GM19238 (cell line): ENCODE data around the gene PP2D1.
"Not testable (repeated sequence)": the region's sequence is repeated elsewhere in the genome, so short reads cannot be mapped to it uniquely, and the experiment has no call there.

Experiments used
- DNase-seq: peaks from one replicate; pipeline ENCODE4 v3.0.0; 2011; ENCODE audit warnings: low spot score; ENCODE audit not compliant: insufficient read length

PP2D1 gene, protein sequence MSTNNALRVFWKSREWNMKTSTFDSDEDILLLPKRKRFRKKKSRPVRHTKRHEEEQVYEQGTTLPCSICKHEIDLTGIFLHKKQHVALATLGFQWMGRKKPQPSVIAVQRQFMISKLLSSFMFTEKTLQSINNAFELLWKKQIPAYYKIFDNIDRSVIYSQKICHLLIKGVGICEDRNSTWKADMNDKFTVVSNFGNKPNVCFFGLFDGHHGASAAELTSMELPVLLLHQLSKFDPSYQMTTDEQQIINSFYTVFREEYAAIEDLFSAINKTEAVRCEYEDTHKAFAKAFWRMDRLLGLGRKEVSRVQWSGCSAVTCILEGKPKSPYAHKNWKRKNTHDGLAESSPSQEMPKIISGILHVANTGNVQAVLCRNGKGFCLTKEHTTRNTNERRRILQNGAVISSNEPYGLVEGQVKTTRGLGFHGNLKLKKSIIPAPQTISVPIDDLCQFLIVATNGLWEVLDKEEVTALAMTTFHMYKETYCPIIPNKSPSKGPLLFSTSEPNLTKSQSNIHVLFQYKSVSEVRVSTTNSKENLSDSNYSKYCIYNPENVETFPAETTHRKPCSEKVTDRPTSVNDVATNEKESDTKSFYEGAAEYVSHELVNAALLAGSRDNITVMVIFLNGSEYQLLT

DNA sequence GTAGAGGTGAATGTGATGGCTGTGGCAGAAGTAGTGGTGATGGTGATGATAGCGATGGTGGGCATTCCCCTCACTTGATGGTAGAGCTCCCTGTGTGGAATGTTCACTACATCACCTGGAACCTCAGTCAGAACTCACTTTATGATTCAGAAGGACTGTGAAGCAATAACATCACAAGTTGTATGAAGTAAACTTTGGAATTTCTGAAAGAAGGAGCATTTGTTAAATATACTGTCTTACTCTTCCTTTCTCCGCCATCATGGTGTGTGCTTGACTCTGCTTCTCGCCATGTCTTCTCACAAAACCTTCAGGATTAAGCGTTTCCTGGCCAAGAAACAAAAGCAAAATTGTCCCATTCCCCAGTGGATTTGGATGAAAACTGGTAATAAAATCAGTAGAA, at the start of gene PP2D1:
PP2D1 (minus strand) TSS at position 101 of the 400 bp plus-strand sequence. CDS start 192 bp downstream, outside the sequence.
- no peak for DNase-seq

DNA sequence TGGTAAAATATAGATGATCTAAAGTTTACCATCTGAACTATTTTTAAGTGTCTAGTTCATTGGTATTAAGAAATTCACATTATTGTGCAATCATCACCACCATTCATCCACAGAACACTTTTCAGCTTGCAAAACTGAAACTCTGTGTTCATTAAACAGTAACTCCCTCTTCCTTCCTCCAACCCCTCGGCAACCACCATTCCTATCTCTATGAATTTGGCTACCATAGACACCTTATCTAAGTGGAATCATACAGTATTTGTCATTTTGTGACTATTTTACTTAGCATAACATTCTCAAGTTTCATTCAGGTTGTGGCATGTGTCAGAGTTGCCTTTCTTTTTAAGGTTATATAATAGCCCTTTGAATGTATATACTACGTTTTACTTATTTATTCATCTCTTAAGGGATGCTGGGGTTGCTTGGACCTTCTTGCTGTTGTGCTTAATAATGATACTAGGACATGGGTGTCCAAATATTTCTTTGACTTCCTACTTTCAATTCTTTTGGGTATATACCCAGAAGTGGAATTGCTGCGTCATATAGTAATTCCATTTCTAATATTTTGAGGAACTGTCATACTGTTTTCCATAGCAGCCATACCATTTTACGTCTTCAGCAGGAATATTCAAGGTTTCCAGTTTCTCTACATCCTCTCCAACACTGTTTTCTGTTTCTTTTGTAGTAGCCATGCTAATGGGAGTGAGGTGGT, 49.1 kb upstream of the PP2D1 start:
- DNase-seq = no peak

DNA sequence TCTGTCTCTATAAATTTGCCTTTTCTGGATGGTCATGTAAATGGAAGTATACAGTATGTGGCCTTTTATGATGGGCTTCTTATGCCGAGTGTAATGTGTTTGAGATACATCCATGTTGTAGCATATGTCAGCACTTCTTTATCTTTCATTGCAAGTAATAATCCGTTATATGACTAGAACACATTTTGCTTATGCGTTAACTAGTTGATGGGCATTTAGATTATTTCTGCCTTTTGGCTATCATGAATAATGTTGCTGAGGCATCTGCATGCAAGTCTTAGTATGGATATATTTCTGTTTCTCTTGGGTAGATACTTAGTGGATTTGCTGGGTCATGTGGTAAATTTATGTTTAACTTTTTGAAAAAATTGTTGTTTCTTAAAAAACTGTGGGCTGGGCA, 47.9 kb upstream of the PP2D1 start:
- no peak for DNase-seq

DNA sequence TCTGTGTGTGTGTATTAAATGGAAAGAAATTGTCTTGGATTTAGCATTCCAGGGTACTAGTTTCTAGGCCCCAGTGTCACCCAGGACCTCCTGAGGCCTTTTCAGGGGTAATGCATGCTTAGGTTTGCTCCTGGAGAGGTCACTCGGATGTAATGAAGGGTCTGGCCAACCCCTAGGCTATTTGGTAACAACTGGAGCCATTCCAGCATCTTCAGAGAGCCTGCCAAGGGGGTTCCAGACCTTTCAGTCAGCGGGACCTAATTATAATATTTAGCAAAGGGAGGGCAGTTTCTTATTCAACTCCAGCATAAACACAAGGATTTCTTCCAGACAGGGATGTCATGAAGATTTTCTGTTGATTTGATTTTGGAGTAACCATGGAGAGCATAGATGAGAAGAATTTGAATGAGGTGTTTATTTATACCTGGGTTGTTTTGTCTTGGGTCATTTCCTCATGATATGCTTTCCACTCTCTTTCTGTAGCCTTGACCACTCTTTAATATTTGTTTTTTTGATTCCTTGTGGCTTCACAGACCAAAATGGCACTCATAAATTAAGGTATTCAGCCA, 45.6 kb upstream of the PP2D1 start:
- no peak for DNase-seq

DNA sequence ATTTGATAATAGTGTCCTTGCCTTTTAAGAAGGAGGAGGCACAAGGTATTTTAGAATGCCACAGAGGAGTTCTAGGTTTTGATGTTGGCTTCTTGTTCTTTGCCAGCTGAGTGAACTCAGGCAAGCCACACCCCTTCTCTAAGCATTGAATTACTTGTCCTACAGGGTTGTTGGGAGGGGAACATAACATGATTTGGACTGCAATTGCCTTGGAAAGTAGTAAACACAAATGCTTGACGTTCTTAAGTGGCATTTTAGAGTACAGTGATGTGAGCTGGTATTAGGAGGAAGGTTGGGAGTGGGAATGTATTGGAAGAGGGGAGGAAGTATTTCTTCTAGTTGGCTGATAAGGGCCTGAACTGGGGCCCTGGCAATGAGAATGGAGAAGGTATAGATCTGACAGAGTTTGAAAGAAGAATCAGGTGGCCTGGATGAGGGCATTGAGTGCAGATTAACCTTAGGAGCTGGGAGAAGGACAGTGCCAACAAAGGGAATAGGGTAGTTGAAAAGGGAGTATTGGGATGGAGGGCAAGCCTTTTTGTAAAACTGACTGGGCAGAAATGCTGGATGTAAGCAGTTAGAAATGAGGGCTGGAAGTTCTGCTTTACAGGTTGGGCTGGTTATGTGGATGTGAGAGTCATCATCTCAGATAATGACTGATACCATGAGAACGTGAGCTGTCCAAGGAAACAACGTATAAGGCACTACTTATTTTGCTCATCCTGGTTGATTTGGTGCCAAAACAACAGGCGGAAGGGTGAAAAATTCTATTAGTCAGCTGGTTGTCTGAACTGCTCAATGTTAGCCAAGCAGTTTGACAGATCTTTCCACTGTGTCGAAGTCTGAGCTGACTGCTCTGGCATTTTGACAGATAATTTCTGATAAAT, 44.9 kb upstream of the PP2D1 start:
- DNase-seq = no peak

DNA sequence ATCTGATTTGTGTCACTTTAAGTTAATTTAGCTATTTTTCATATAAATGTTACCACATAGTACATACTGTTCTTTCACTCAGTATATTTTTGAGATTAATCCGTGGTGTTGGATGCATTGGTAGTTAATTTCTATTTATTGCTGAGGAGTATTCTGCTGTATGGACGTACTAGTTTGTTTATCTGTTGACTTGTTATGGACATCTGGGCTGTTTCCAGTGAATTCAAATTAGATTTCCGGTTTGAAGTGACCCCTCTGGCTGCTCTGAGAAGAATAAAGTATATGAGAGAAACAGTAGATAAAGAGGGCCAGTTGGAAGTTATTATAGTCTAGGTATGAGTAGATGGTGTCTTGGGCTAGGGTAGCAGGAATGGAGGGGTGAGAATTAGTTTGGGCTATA, 43.8 kb upstream of the PP2D1 start:
- DNase-seq = no peak

DNA sequence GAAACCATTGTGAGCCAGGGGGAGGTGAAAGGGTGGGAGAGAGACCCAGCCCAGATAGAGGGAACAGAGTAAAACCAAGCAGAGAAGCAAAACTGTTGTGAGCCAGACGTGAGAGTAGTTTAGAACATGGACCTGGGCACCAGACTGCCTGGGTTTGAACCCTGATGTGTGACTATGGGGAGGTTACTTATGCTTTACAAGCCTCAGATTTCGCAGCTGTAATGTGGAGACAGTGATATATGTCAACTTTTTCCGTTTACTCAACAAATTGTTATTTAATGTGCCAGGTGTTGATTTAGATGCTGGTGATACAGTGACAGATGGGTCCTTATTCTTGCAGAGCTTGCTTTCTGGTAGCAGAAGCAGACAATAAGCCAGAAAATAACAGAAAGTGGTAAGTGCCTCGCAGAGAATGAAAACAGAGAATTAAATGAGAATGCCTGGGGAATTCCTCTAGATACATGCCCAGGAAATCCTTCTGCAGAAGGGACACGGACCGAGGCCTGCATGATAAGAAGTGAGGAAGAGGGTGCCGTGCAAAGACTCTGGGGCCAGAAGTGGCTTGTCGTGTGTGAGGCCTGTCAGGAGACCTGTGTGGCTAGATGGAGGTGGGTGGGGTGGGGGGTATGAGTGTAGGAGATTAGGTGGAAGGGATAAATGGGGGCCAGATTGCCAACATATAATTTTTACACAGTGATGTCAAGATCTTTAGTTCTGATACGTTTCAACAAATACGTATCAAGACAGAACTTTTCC, 43.1 kb upstream of the PP2D1 start:
- DNase-seq = no peak

DNA sequence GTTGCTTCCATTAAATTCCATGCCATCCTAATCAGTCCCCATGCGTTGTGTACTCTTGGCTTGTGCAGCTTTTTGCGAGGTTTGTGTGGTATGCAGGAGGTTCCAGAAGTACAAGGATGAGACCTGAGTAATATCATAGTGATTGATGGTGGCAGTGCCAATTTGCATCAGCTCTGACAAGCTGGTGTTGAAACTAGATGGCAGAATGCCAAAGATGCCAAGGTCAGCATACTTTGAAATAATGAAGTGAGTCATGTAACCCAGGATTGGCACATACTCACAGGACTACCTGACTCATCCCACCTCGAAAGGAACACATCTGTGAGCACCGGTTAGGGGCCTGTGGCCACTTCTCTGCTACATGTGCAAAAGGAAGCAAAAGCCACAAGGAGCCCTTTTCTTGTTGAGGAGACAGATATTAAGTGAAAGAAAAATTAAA, 42.5 kb upstream of the PP2D1 start:
- no peak for DNase-seq

DNA sequence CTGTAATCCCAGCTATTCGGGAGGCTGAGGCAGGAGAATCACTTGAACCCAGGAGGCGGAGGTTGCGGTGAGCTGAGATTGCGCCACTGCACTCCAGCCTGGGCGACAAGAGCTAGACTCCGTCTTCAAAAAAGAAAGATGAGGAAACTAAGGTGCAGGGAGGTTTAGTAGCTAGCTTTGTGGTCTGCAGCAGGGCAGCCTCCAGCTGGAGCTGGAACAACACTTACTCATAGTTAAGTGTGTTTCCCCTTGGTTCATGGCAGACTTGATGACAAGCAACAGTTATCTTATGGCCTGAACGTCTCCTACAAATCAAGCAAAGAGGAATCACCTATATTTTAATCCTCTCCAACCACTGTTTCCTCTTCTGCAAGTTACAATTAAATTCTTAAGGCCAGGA, 40.8 kb upstream of the PP2D1 start:
- no peak for DNase-seq

DNA sequence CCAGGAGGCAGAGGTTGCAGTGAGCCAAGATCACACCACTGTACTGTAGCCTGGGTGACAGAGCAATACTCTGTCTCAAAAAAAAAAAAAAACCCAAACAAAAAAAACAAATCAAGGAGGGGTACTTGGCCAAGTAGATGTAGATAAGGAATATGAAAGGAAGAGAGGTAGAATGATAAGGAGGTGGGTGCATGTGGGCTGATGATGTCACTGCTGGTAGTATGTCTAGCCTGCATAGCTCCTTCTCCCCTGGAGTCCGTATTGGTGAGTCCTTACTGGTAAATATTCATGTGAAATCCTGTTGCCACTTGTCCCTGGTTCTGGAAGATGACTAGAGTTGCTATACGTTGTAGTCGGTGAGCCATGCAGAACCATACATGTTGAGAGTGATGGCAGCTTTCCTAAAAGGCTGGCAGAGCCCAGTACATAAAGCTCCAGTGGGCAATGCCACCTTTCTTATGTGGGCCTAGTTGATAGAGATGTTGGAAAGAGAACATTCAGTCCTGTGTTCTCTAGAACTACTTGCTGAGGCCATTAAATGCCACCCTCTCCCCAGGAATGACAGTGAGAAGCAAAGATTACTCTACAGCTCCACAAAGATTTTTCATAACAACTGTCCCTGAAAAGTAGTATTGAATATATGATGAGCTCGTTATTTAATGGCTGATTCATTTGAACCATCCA, 39.2 kb upstream of the PP2D1 start:
- DNase-seq = no peak

DNA sequence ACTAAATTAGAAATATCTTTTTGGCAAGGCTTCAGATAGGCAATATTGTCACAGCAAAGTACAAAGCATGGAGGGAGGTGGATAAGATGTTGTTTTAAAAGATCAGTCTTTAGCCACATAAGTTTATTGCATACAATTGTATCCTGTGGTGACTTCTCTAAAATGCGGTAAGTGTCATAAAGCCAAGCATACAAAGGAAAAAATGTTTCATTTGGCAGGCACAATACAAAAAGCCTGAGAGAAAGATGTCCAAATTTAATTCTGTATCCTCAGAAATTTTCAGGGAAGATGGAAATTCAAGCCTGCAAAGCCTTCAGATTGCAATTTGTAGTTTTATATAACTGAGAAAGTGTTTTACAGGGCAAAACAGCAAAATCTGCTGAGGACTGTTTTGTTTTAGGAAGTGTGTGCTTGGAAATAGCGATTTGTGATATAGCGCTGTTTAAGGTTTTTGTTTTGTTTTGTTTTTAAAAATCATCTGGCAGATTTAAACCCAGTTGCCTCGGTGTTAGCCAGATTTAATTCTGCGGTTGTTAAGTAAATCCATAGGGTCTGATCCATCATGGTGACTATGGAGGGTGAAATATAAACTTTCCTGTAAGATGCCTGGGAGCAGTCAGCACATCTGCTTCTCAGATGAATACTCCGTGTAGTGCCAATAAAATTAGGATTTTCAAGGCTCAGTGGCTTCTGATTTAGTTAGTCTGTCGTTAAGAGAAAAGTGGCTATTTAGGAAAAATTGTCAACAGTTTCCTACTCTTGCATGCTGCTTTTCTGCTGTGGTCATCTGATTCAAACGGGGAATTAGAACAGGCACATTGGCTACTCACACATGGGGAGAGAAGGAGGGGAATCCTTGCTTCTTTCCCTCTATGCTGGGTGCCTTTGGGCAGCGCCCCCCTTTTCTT, 36.2 kb upstream of the PP2D1 start:
- no peak for DNase-seq

DNA sequence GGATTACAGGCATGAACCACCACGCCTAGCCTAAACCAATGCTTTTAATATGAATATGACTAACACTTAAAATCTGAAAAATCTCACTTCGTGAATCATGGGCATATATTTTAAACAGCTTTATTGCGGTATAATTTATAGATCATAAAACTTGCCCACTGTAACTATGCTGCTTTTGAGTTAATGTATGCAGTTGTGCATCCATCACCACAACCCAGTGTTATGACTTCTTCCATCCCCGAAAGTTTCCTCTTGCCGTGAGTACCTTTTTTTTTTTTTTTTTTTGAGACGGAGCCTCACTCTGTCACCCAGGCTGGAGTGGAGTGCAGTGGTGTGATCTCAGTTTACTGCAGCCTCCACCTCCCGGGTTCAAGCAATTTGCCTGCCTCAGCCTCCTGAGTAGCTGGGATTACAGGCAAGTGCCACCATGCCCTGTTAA, 35.3 kb upstream of the PP2D1 start:
- no peak for DNase-seq

DNA sequence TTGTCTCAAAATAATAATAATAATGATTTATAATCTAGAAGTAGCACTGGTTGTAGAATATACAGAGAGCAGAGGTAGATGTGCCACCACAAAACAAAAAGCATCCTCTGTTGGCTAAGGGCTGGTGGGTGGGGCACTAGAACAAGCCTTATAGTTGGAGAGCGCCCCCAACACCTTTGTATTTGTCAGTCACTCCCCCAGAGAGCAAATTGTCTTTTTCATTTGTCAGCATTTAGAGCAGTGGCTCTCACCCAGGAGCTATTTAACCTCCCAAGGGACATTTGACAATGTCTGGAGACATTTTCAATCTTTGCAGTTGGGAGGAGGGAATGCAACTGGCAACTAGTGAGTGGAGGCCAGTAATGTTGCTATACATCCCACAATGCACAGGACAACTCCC, 34.5 kb upstream of the PP2D1 start:
- no peak for DNase-seq

DNA sequence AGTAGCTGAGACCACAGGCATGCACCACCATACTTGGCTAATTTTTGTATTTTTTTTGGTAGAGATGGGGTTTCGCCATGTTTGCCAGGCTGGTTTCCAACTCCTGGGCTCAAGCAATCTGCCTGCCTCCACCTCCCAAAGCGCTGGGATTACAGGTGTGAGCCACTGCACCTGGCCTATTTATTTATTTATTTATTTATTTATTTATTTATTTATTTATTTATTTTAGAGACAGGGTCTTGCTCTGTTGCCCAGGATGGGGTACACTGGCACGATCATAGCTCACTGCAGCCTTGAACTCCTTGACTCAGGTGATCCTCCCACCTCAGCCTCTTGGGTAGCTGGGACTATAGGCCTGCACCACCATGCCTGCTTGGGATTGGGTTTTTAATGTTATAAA, 33.1 kb upstream of the PP2D1 start:
- not testable (repeated sequence) for DNase-seq

DNA sequence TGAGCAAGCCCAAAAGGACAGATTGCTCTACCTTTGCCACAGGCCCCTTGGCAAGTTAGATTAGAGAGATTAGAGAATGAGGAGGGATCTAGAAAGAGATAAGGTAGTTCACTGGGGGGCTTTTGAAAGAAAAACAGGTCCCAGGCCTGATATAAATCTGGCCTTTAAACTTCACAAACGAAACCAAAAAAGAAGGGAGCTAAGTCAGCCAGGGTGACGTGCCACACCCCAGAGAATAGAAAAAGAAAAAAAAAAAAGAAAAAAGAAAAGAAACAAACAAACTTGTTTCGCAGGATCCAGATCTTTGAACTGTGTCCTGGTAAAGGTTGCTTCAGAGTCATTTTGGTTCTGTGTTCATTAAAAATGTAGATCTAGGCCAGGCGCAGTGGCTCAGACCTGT, 31.8 kb upstream of the PP2D1 start:
- no peak for DNase-seq

DNA sequence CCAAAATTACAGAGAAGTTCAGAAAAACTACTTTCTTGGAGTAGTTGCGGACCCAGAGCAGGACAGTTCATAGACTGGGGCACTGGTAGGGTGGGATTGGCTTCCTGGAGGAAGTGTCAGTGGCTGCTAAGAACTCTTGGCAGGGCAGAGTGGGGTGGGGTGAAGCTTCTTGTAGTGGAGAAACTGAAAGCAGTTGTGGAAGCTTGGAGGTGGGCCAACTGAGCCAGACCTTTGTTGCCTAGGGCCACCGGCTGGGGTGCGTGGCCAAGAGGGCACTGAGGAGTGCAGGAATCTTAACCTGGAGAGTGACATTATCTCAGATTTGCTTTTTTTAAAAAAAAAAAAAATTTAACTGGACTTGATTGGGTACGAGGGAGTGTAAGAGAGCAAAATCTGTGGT, 31.3 kb upstream of the PP2D1 start:
- no peak for DNase-seq

DNA sequence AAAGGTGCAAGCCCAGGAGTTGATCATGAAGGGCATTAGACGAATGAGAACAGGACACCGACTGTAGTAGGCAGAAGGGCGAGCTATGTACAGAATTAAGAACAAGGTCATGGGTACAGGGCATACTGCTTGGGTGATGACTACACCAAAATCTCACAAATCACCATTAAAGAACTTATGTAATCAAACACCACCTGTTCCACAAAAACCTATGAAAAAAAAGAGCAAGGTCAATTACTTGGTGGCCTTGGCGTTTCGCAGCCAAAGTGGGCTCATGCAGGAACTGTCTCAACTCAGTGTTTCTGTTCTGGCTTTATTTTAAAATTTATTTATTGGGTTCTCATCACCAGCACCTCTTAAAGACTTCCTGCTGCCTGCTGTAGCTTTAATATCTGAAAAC, 30.3 kb upstream of the PP2D1 start:
- no peak for DNase-seq

DNA sequence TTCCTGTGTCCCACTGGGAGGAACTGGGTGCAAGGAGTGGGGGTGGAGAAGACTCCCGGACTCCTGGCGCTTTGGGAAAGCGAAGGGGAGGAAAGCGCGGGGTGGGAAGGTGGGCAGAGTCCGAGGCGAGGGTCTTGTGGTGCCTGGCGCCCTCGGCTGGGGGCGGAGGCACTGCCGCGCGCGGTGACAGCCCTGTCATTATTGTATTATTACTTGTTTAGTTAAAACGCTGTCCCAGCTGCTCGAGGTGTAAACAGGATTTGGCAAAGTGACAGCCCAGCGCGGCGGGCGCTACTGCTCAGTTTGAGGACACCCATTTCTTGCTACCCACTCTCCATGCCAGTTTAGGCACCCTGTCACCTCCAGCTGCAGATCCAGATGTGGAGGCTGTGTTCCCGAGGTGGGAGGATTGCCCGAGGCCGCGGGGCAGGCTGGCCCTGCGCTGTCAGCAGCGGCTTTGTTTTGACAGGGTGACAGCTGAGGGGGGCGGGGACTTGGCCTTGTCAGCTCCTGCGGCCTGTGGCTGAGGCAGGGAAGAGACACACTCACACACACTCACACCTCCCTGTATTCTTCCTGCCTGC, 29.2 kb upstream of the PP2D1 start:
- DNase-seq = peak; percentile 51
